Hematopoietic multipotent progenitor cell (in vitro differentiated cells): Measurements from ENCODE around the gene VWA3B. TPM values are rescaled to one million over a fixed set of nuclear protein-coding genes. Genes with fewer than 3 reads are reported as not detected.
A peak's percentile ranks its signal among the peaks of the same experiment; 100 is the strongest.

Experiments used
- DNase-seq, 3 donors: peaks; one replicate each; pipeline ENCODE4 v3.0.0-alpha.2; 2011 to 2015; ENCODE audit warnings: low read depth in 2 of 3, low spot score in 2 of 3
- total RNA-seq: library from RNA; depleted of rRNA; stranded (reverse); fragments of >200 nt; gene quantifications from one replicate; pipeline ENCODE4 v1.2.3, GENCODE V29; 2012

VWA3B gene
- total RNA-seq, 1 donor: under 0.01 TPM

- DNase-seq: no peak
These were observed 74.2 kb downstream of the VWA3B start for GRCh38 chr2:98161186-98161585.

- no peak for DNase-seq
These were observed 77.3 kb downstream of the VWA3B start for GRCh38 chr2:98164256-98164655.

- DNase-seq: no peak
These were observed 78.6 kb downstream of the VWA3B start for GRCh38 chr2:98165516-98166071.

GRCh38 chr2:98167916-98168315, 80.9 kb downstream of the VWA3B start:
- no peak for DNase-seq

GRCh38 chr2:98170076-98170475, 83.1 kb downstream of the VWA3B start:
- DNase-seq: no peak

- no peak for DNase-seq
These were observed 85.3 kb downstream of the VWA3B start for GRCh38 chr2:98172150-98172765.

GRCh38 chr2:98172951-98173350, 86.0 kb downstream of the VWA3B start:
- peak in 1 of 3 donors; percentile 42 for DNase-seq

GRCh38 chr2:98175811-98176210, 88.8 kb downstream of the VWA3B start:
- no peak for DNase-seq

GRCh38 chr2:98177286-98177685, 90.3 kb downstream of the VWA3B start:
- no peak for DNase-seq

GRCh38 chr2:98177986-98178385, 91.0 kb downstream of the VWA3B start:
- no peak for DNase-seq

GRCh38 chr2:98180456-98180855, 93.5 kb downstream of the VWA3B start:
- no peak for DNase-seq

- no peak for DNase-seq
These were observed 94.4 kb downstream of the VWA3B start for GRCh38 chr2:98181346-98181745.

GRCh38 chr2:98185801-98186200, 98.8 kb downstream of the VWA3B start:
- no peak for DNase-seq

GRCh38 chr2:98187194-98187593, 100.2 kb downstream of the VWA3B start:
- DNase-seq: no peak

- DNase-seq: peak in 1 of 3 donors; percentile 13
These were observed 101.5 kb downstream of the VWA3B start for GRCh38 chr2:98188351-98189046.

- no peak for DNase-seq
These were observed 104.9 kb downstream of the VWA3B start for GRCh38 chr2:98191883-98192282.

- no peak for DNase-seq
These were observed 114.6 kb downstream of the VWA3B start for GRCh38 chr2:98201576-98201975.

- DNase-seq: no peak
These were observed 118.9 kb downstream of the VWA3B start for GRCh38 chr2:98205889-98206288.

- no peak for DNase-seq
These were observed 125.4 kb downstream of the VWA3B start for GRCh38 chr2:98212092-98213000.

- DNase-seq: no peak
These were observed 129.6 kb downstream of the VWA3B start for GRCh38 chr2:98216616-98217015.

- DNase-seq: no peak
These were observed 132.2 kb downstream of the VWA3B start for GRCh38 chr2:98219152-98219551.
